Measurements from ENCODE around the gene ARFRP1. TPM values are rescaled to one million over a fixed set of nuclear protein-coding genes. Genes with fewer than 3 reads are reported as not detected.
A peak's percentile ranks its signal among the peaks of the same experiment; 100 is the strongest.

ARFRP1 gene
- total RNA-seq, 2 donors from 2014 or later: 35.3 to 76.9 TPM

- H3K36me3 ChIP-seq: peaks cover 11% of the 10 kb centered on the region
- no peak overlapping the region for H3K27ac ChIP-seq
- peak overlapping the region in 1 of 2 donors; percentile 24 for H3K9ac ChIP-seq (ENCODE audit: low read depth in 2 of 2, low read length in 2 of 2)
- TF ChIP-seq, protein P1, sequence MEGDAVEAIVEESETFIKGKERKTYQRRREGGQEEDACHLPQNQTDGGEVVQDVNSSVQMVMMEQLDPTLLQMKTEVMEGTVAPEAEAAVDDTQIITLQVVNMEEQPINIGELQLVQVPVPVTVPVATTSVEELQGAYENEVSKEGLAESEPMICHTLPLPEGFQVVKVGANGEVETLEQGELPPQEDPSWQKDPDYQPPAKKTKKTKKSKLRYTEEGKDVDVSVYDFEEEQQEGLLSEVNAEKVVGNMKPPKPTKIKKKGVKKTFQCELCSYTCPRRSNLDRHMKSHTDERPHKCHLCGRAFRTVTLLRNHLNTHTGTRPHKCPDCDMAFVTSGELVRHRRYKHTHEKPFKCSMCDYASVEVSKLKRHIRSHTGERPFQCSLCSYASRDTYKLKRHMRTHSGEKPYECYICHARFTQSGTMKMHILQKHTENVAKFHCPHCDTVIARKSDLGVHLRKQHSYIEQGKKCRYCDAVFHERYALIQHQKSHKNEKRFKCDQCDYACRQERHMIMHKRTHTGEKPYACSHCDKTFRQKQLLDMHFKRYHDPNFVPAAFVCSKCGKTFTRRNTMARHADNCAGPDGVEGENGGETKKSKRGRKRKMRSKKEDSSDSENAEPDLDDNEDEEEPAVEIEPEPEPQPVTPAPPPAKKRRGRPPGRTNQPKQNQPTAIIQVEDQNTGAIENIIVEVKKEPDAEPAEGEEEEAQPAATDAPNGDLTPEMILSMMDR (IDR thresholded peaks at IDR 0.05): no peak
- H3K9me3 ChIP-seq: no peaks in the 10 kb centered on the region
- peaks cover 16% of the 10 kb centered on the region for H3K4me1 ChIP-seq
- H3K4me3 ChIP-seq: no peak overlapping the region
- no peaks in the 10 kb centered on the region for H3K27me3 ChIP-seq
- intact Hi-C loops (cut with DNase I): loop anchor here (10.0 kb wide), 1 partner anchor 92 kb away; no protein-coding TSS in a partner anchor
- no peak for DNase-seq
Observed at GRCh38 chr20:63702751-63703470, 4.9 kb downstream of the ARFRP1 start.

DNA sequence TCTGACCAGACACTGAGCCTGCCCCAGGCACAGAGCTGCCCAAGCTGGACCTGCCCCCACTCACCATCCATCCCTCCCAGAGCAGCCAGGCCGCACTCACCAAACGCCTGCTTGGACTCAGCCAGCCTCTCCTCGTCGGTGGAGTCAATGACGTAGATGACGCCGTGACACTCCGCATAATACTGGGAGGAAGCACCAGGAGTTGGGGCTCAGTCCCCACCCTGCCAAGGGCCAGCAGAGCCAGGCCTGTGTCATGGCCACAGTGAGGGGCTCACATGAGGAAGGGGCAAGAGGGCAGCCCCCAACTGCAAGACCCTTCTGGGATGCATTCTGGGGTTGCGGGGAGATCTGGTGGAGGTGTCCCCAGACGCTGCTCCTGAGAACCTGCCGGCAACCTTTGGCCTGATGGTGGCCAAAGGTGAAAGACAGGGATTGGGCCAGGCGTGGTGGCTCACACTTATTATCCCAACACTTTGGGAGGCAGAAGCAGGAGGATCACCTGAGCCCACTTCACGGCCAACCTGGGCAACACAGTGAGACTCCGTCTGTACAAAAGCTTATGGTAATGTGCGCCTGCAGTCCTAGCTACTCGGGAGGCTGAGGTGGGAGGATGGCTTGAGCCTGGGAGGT is 5.6 kb downstream of the ARFRP1 start:
- Histone ChIP-seq H3K9me3 (no peaks in the 10 kb centered on the region), H3K27ac (no peak overlapping the region), H3K36me3 (peaks cover 11% of the 10 kb centered on the region), H3K27me3 (no peaks in the 10 kb centered on the region), H3K9ac (ENCODE audit: low read depth in 2 of 2, low read length in 2 of 2) (no peak overlapping the region), H3K4me1 (peaks cover 23% of the 10 kb centered on the region), H3K4me3 (no peak overlapping the region)
- DNase-seq: no peak
- TF ChIP-seq, protein P1 (IDR thresholded peaks at IDR 0.05): no peak
- intact Hi-C loops (cut with DNase I): loop anchor here (10.0 kb wide), 1 partner anchor 93 kb away; no protein-coding TSS in a partner anchor

GRCh38 chr20:63701329-63702035 is 6.3 kb downstream of the ARFRP1 start:
- Histone ChIP-seq H3K36me3 (peaks cover 11% of the 10 kb centered on the region), H3K27ac (no peak overlapping the region), H3K27me3 (no peaks in the 10 kb centered on the region), H3K9me3 (no peaks in the 10 kb centered on the region), H3K9ac (ENCODE audit: low read depth in 2 of 2, low read length in 2 of 2) (peak overlapping the region in 1 of 2 donors; percentile 35), H3K4me3 (no peak overlapping the region), H3K4me1 (peaks cover 26% of the 10 kb centered on the region)
- no peak for DNase-seq
- intact Hi-C loops (cut with DNase I): loop anchor here (10.0 kb wide), 1 partner anchor 93 kb away; no protein-coding TSS in a partner anchor
- TF ChIP-seq, protein P1 (IDR thresholded peaks at IDR 0.05): no peak

DNA sequence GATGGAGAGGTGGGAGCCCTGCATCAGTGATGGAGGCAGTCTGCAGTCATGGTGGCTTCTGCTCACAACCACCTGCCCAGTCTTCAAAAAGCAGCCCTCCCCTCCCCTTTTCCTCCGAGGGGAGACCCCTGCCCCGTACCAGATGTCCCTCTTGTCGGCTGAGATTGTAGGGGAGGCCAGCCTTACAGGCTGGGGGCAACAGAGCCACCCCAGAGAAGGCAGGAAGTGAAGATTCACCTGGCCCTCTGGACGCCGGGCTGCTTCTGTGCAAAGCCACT is 6.8 kb downstream of the ARFRP1 start:
- H3K36me3 ChIP-seq: peaks cover 11% of the 10 kb centered on the region
- no peaks in the 10 kb centered on the region for H3K27me3 ChIP-seq
- H3K9me3 ChIP-seq: no peaks in the 10 kb centered on the region
- H3K27ac ChIP-seq: no peak overlapping the region
- H3K4me3 ChIP-seq: no peak overlapping the region
- TF ChIP-seq, protein P1 (IDR thresholded peaks at IDR 0.05): no peak
- DNase-seq: no peak
- intact Hi-C loops (cut with DNase I): loop anchor here (10.0 kb wide), 1 partner anchor 94 kb away; no protein-coding TSS in a partner anchor
- H3K9ac ChIP-seq (ENCODE audit: low read depth in 2 of 2, low read length in 2 of 2): no peak overlapping the region
- H3K4me1 ChIP-seq: peaks cover 25% of the 10 kb centered on the region

GRCh38 chr20:63700199-63701050 is 7.4 kb downstream of the ARFRP1 start:
- TF ChIP-seq, protein P1 (IDR thresholded peaks at IDR 0.05): no peak
- no peak overlapping the region for H3K9ac ChIP-seq (ENCODE audit: low read depth in 2 of 2, low read length in 2 of 2)
- H3K27me3 ChIP-seq: no peaks in the 10 kb centered on the region
- no peaks in the 10 kb centered on the region for H3K9me3 ChIP-seq
- peak overlapping the region; percentile 60 for H3K27ac ChIP-seq
- DNase-seq: no peak
- peaks cover 25% of the 10 kb centered on the region for H3K4me1 ChIP-seq
- no peak overlapping the region for H3K4me3 ChIP-seq
- H3K36me3 ChIP-seq: peaks cover 6% of the 10 kb centered on the region
- intact Hi-C loops (cut with DNase I): loop anchor here (10.0 kb wide), 1 partner anchor 94 kb away; no protein-coding TSS in a partner anchor
